GM18526 (cell line): ENCODE data around the gene GTPBP1.

Experiments
- POLR2A ChIP-seq: IDR thresholded peaks from 3 replicates; pipeline ENCODE4 v1.6.1; 2011; ENCODE audit not compliant: insufficient read length; ENCODE audit errors: extremely low read depth

GTPBP1 gene

DNA sequence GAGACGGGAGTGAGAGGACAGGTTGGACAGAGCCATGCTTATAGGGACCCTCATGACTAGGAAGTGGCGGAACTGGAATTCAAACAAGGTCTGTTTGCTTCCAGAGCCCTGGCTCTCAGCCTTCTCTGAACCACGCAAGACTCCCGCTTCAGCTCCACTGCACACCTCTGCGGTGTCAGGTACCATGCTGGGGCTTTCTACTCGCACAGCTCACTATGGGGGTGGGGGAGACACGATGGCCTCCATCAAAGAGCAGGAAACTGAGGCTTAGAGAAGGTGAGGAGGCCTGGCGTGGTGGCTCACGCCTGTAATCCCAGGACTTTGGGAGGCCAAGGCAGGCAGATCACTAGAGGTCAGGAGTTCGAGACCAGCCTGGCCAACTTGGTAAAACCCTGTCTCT is 35.8 kb downstream of the GTPBP1 start:
- TF ChIP-seq POLR2A = no peak

DNA sequence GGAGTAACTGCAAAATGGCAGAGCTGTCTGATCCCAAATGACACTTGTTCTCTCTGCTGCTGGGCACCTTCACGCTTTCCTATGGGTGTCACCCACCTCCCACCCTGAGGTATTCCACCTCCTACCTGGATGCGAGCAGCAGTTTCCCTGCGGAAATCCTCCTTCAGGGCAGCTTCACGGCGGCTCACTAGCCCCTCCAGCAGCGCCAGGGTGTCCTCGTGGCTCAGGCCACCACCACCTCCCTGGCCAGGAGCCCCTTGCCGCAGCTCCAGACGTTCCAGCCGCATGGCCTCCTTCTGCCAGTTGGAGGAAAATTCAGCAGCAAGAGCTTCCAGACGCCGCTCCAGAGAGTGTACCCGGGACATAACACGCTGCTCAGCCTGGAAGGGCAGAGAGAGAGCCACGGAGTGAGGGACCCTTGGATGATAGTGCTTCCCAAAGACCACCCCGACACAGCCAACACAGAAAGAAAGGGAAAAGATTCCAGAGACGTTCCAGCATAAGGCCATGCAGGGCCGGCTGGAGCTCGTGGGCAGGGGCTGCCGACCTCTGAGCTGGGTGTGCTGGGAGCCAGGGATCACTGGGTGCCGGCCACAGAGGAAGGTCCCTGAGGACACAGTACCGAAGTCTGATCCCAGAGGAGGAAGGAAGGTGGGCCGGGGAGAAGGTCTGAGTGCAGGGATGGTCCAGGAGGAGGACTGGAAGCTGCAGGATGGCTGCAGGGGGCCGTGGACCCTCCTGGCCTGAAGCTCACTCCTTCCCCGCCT is 36.6 kb downstream of the GTPBP1 start:
- TF ChIP-seq POLR2A = peak; percentile 9

DNA sequence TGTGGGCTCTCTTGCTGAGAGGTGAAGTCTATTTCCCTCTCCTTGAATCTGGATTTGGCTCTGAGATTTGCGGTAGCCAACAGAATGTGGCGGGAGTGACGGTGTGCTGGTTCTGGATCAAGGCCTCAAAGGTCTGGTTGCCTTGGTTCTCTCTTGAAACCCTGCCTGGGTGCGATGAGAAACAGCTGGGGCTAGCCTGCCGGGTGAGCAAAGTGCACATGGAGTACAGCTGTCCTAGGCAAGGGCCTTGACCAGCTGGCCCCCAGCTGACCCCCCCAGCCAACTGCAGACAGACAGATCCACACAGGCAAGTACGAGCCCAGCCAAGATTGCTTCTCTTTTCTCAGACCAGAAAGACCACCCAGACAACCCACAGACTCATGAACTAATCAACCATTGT is 39.2 kb downstream of the GTPBP1 start:
- no peak for TF ChIP-seq POLR2A

DNA sequence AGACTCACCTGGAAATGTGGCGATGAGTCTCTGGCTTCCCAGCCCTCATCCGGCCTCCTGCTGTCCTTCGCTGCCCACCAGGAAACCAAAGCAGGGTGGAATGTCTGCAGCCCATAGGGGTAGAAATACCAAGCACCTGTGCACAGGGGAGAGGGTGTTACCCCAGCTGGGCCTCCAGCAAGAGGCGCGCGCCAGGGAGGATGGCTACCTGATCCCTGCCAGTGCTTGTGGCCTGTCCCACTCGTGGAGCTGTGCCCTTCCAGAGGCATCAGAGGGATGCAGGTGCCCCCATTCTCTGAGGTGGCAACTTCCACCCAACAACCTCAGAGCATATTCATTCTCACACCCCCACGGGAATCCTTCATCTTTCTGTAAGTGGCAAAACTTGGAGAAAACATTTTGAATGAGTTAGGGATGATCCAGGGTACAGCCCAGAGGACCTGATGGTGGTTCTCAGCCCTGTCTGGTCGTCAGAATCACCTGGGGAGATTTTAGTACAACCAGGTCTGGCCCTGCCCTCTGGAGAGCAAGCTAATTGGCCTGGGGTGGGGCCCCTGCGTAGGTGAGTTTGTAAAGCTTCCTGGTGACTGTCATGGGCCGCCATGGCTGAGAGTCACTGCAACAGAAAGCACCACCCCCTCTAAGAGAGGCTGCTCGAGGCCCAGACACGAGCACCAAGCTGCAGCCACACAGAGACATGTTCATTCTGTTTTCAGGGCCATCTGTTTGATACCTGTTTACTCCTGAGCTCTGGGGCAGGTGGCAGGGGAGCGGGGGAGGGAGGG is 40.1 kb downstream of the GTPBP1 start:
- TF ChIP-seq POLR2A = no peak

DNA sequence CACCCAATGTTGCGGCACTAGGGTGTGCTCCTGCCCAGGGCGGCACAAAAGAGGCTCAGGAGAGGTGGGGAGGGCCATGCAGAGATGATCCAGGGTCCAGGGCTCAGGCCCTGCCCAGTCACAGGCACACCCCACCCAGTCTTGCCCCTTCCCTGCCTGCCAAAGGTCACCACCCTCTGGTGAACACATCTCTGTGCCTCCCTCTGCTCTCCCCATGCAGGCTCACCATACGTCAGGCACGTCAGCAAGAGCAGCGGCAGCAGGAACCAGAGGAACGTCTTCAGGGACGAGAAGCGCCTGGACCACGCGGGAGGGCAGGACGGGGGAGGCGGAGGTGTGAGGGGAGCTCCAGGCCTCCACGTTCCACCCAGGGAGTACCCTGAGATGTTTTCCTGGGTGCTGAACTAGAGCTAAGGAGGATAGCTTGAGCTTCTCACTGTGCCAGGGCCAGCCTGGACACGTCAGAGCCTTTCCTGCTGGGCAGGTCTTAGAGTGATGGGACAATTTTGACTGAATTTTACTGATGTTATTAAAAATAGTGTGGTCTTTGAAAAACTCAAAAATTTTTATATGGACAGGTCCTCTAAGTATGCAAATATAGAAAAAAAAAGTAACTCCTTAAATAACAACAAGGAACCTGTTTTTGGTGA is 42.9 kb downstream of the GTPBP1 start:
- TF ChIP-seq POLR2A = no peak

DNA sequence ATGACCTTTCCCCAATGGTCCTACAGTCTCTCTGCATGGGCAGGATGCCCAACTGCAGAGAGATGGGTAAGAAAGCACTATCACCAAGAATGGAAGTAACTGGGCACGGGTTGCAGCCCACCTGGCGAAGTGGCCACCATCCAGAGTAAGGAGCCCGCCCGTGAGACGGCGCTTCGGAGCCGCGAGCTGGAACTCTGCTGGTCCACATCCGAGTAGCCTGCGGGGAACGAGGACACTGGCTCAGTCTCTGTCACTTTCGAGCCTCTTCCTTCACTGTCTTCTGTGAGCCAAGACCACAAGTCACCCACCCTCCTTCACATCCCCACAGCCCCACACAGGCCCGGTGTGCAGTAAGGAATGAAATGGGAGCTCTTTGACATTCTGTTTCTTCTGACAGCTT is 44.4 kb downstream of the GTPBP1 start:
- no peak for TF ChIP-seq POLR2A

DNA sequence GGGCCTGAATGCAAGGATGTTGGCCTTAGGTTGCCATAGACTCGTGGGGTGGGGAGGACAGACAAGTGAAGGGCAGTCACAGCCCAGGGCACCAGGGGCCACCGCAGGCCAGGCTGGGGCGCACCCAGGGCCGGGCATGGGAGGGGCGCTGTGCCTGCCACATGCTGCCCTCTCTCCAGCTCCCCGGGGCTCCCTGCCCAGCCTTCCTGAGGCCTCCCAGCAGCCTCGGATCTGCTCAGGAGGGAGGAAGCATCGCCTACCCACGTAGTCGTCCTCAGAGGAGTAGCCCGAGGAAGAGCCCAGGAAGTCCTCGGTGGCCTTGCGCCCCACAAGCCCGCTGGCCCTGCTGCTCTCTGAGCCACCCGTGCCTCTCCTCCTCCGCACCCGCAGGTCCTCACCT is 44.9 kb downstream of the GTPBP1 start:
- TF ChIP-seq POLR2A = no peak

DNA sequence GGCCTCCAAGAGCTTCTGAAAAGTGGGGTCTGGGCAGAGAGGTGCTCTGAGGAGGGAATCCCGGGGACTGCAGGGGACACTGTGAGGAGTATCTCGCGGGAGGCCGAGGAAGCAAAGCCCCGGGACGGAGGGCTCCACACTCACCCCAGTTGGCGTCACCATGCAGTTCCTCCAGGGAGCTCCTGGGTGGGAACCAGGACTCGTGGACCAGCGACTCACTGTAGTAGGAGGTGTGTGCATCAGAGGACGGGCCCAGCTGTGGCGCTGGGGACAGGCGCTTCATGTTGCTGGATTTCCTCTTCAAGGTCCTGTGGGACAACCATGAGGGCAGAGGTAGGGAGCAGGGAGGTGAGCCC is 45.3 kb downstream of the GTPBP1 start:
- peak; percentile 21 for TF ChIP-seq POLR2A

DNA sequence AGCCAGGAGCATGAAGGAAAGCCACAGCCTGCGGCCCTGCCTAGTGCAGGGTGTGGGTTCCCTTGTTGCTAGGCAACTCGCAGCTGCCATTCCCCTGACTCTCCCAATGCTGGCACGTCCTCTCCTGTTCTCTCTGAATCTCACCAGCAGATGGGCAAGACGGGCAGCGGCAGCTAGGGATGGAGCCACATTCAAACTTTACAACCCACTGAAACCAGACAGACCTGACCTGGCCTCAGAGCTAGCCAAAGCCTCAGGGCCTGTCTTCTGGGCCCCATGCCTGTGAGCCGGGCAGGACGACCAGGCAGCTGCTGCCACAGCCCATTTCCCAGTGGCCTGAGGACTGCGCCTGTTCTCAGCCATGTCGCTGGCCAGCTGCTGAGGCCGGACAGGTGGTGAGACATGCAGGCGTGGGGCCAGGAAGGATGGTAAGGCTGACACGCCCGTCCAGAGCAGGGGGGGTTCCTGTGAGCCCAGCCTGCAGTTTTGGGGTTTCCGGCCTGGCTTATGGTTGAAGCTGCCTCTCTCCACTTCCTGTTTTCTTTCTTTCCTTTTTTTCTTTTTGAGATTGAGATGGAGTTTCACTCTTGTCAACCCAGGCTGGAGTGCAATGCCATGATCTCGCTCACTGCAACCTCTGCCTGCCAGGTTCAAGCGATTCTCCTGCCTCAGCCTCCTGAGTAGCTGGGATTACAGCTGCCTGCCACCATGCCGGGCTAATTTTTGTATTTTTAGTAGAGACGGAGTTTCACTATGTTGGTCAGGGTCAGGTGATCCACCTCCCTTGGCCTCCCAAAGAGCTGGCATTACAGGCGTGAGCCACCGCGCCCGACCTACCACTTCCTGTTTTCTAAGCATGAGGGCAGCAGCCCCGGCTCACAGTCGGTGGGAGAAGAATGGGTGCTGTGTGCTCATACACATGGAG is 45.9 kb downstream of the GTPBP1 start:
- TF ChIP-seq POLR2A = peak; percentile 15

DNA sequence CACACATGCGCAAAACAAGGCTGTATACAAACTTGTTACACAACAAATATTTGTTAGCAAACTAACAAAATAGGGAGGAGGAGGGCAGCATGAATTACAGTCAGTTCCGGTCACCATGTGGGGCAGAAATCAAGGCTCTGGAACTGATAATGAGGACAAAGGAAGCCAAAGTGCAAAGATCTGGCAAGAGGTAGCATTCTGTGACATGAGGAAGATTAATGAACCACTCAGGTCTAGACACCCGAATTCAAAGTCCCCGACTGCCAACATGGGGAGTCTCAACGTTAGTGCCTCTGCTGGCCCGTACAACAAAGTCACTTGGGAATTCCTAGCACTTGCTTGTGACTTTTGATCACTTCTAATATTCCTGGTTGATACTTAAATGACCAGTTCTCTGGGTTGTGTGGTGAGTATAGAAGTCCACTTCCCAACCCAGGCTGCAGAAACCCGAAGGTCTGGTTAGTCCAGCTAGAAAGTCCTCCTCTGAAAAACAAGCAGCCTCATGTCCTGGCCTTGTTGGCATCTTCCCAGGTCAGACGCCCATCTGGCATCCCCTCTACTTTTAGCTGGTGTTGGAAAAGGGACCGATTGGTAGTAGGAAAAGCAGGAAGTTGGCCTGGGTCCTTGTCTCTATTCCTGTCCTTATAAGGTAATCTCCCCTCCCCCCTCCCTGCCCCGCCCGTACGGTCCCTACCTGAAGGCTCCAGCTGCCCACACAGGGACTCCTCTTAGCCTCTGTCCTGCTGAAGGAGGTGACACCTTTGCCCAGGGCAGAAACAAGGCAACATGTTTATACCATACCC is 48.4 kb downstream of the GTPBP1 start:
- peak; percentile 14 for TF ChIP-seq POLR2A

DNA sequence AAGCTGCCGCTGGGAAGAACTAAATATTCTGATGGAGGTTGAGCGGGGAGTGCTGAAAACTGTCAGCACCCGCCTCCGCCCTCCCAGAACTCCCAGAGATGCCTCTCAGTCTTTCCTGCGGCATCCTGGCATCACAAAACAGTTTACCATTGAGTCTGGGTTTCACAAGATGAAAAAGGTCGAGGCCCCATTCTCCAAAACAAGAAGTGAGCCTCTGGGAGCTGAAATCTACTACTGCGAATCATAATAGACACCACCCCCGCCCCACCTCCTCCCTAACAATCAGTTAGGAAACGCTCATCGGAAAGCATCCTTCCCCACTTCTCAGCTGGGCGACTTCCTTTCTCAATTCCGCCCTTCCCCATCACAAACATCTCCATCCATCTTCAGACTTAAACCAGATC is 49.0 kb downstream of the GTPBP1 start:
- TF ChIP-seq POLR2A = no peak

DNA sequence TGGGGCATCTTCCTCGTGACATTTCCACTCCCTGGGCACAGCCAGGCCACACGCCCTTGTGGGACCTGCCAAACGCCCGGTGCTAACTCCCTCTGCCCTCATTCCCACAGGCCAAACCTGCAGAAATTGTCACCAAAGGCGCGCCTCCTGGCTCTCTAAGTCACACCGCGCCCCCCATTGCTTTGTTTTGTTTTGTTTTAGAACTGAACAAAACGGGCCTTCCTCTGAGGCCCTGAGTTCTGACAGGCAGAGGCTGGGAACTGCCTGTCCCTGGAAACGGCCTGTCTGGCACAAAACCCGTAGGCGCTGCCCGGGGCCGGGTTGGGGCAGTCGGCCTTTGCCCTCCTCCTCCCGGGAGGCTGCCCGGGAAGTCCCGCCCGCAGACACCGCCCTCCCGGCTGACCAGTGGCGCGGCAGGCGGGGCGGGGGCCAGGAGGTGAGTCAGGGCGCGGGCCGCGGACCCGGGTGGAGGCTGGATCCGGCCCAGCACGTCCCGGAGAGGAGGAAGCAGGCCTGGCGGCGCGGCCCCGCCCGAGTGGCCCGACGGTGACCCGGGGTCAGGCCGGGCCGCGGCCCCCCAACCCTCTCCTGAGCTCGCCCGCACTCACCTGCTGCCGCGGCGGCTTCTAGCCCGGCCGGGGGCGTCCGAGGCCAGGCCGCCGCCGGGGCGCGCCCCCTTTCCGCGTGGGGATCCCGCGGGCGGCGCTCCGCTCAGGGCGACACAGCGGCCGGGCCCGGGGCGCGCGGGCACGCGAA is 49.6 kb downstream of the GTPBP1 start:
- TF ChIP-seq POLR2A = peak; percentile 39

DNA sequence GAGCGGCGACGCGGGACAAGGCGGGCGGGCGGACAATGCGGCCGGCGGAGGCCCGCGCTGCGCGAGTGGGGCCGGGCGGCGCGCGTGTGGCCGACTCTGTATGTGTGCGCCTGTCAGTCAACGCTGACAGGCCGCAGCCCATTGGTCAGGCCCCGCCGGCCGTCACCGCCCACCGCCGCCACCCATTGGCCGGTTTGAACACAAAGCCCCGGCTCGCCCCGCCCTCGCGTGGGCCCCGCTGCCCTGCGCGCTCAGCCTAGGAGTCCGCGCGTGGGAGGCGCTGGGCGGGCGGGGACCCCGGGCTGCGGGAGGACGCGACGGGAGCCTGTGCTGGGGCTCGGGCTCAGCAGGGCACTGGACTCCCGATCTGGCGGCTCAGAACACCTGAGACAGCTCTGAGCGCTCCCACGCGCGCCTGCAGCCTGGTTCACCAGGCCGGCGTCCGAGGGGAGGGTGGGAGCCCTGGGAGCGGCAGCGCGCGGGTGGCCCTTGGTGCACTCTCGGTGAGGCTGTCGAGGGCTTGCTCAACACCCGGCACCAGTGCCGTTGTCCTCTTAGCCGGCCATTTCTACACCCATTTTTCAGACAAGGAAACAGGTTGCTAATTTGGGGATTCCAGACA is 50.3 kb downstream of the GTPBP1 start, which contains the start of gene SUN2:
SUN2 (minus strand) TSS at position 88 of the 622 bp plus-strand sequence. CDS start 3,370 bp downstream, outside the sequence.
- TF ChIP-seq POLR2A = peak; percentile 68

DNA sequence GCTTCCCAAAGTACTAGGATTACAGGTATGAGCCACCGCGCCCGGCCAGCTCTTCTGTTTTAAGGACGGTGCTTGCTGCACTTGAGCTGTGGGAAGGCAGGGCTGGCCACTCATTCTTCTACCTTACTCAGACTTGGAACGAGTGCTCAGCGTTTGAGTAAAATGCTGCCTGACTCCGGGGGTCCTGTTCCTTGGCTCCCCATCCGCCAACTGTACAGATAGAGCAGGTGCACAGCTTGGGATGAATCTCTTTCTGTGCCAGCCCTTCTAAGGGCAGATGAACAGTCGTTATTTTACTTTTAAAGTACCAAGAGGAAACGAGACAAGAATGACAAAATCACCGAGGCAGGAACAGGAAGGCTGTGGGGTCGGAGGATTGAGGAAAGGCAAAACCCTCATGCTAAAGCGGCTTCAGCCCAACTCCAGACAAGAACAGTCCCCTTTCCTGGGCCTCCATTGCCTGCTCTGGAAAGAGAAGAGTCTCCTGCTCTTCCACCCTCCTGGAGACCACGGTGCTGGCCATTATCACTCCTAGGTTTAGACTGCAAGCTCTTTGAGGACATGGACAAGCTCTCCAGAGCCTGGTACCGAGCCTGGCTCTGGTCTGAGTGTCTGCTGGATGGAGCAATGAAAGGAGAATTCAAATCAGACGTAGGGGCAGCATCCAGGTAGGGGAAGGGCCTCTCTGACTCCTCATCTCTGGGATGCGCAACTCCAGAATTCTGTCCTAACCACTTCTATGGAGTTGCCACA is 51.1 kb downstream of the GTPBP1 start:
- peak; percentile 21 for TF ChIP-seq POLR2A
